HepG2 (cell line): ENCODE measurements around the gene RNLS. TPM values are rescaled to one million over a fixed set of nuclear protein-coding genes. Genes with fewer than 3 reads are reported as not detected.

ENCODE experiments used
- ATAC-seq: fragments of 200-7000 bp; cut with Tn5 transposase; 3 replicates; pipeline ENCODE4 v1.9.1; 2020; ENCODE audit warnings: mild to moderate bottlenecking, moderate library complexity
- BruUV-seq: library from RNA; stranded (reverse); fragments of 400-500 nt; replicated peaks from 2 replicates; lab custom pipeline; 2021; lab: Mats Ljungman, UMichigan
- CTCF ChIA-PET: fragments of 300-600 bp; formaldehyde crosslinking; extraction: SDS; loops from one replicate; lab custom pipeline; 2021; ENCODE audit warnings: low total read pairs, inconsistent platforms, low intra/inter-chr PET ratio; lab: Yijun Ruan, JAX
- POLR2A ChIA-PET: fragments of 350-600 bp; sonication (Branson Sonifier 250); formaldehyde crosslinking; loops from one replicate; lab custom pipeline; 2020; ENCODE audit warnings: antibody characterized with exemption, inconsistent platforms; lab: Yijun Ruan, JAX
- DNase-seq: peaks from one replicate; pipeline ENCODE4 v3.0.0-alpha.2; 2015; ENCODE audit warnings: low spot score
- FAIRE-seq: peaks from 3 replicates; lab custom pipeline; 2011; peaks lifted over from hg19 to GRCh38; lab: Jason Lieb, UNC
- H2AFZ ChIP-seq: one replicate; pipeline ENCODE4 v1.6.1; 2011; ENCODE audit warnings: low read length, inconsistent platforms
- H3K27ac ChIP-seq: fragments of 300-600 bp; 3 replicates; pipeline ENCODE4 v1.8.0; 2011; ENCODE audit warnings: mixed run types, mild to moderate bottlenecking, mixed read lengths, low read length, inconsistent platforms; ENCODE audit not compliant: insufficient read depth; ENCODE audit errors: extremely low read length
- H3K27me3 ChIP-seq, 2 experiments: fragments of 200-600 bp in 1 of 2; 2 replicates in 1 of 2; 3 replicates in 1 of 2; pipeline versions ENCODE4 v1.6.0 to v1.8.0; 2011; ENCODE audit warnings: low read length in 2 of 2, mild to moderate bottlenecking in 2 of 2, moderate library complexity in 2 of 2, inconsistent platforms in 1 of 2; ENCODE audit not compliant: insufficient read depth in 2 of 2, control insufficient read depth in 1 of 2
- H3K36me3 ChIP-seq, 2 experiments: fragments of 200-600 bp in 1 of 2; replicated peaks in 1 of 2; 2 replicates in 1 of 2; 3 replicates in 1 of 2; pipeline versions ENCODE4 v1.5.1 to v1.8.0; 2011; ENCODE audit warnings: low read length in 2 of 2, inconsistent platforms in 1 of 2; ENCODE audit not compliant: insufficient read depth in 2 of 2, control insufficient read depth in 1 of 2
- H3K4me1 ChIP-seq: 2 replicates; pipeline ENCODE4 v1.5.1; 2012; ENCODE audit warnings: low read length, inconsistent platforms; ENCODE audit not compliant: insufficient read depth
- H3K4me2 ChIP-seq: 2 replicates; pipeline ENCODE4 v1.6.0; 2011; ENCODE audit warnings: low read depth, low read length, inconsistent platforms
- H3K4me3 ChIP-seq, 3 experiments: fragments of 200-600 bp in 1 of 3; sonication (generic), shearing (Covaris generic) in 1 of 3; replicated peaks in 1 of 3; 2 replicates each; pipeline ENCODE4 v1.5.1; 2011 to 2016; ENCODE audit warnings: low read length in 3 of 3, inconsistent platforms in 2 of 3, low read depth in 2 of 3, mild to moderate bottlenecking in 2 of 3, control low read depth in 1 of 3, mixed read lengths in 1 of 3; ENCODE audit not compliant: insufficient read depth in 1 of 3
- H3K79me2 ChIP-seq: one replicate; pipeline ENCODE4 v1.6.1; 2011; ENCODE audit warnings: low read length, inconsistent platforms; ENCODE audit not compliant: insufficient read depth
- H3K9ac ChIP-seq: 2 replicates; pipeline ENCODE4 v1.6.0; 2011; ENCODE audit warnings: mild to moderate bottlenecking, low read depth, low read length, inconsistent platforms; ENCODE audit not compliant: insufficient read depth
- H3K9me3 ChIP-seq: 2 replicates; pipeline ENCODE4 v1.5.1; 2012; ENCODE audit warnings: mild to moderate bottlenecking, low read length
- H4K20me1 ChIP-seq: 2 replicates; pipeline ENCODE4 v1.6.0; 2011; ENCODE audit warnings: inconsistent platforms, mild to moderate bottlenecking, low read length, moderate library complexity; ENCODE audit not compliant: insufficient read depth
- IKZF4 ChIP-seq: sonication (generic); formaldehyde crosslinking; IDR thresholded peaks from 2 replicates; pipeline ENCODE4 v1.5.1; 2020; ENCODE audit warnings: borderline replicate concordance, mild to moderate bottlenecking, low read depth, missing genetic modification reagents; ENCODE audit errors: not compliant biosample characterization
- IRF2 ChIP-seq: IDR thresholded peaks from 2 replicates; pipeline ENCODE4 v1.6.1; 2018; ENCODE audit warnings: missing genetic modification reagents, missing compliant biosample characterization
- MAFK ChIP-seq, 2 experiments: IDR thresholded peaks in 1 of 2; conservative IDR thresholded peaks in 1 of 2; 2 replicates each; pipeline ENCODE4 v1.6.1; 2011; ENCODE audit warnings: improper control_type of control experiment in 2 of 2, low read length in 2 of 2
- NCOA5 ChIP-seq: sonication (generic); formaldehyde crosslinking; IDR thresholded peaks from 2 replicates; pipeline ENCODE4 v1.4.0; 2020; ENCODE audit warnings: missing genetic modification reagents
- NFATC3 ChIP-seq: sonication (generic); formaldehyde crosslinking; IDR thresholded peaks from 2 replicates; pipeline ENCODE4 v1.5.1; 2020; ENCODE audit warnings: mild to moderate bottlenecking, missing genetic modification reagents
- RARG ChIP-seq: sonication (generic); formaldehyde crosslinking; IDR thresholded peaks from 2 replicates; pipeline ENCODE4 v1.4.0; 2020; ENCODE audit warnings: low read depth, mild to moderate bottlenecking, missing genetic modification reagents
- SIN3A ChIP-seq: IDR thresholded peaks from 2 replicates; pipeline ENCODE4 v1.6.1; 2011; ENCODE audit warnings: low read depth, mild to moderate bottlenecking, control low read depth, low read length, borderline replicate concordance
- SMARCE1 ChIP-seq: fragments of 450-650 bp; IDR thresholded peaks from 2 replicates; pipeline ENCODE4 v1.6.1; 2017; ENCODE audit warnings: borderline replicate concordance
- TOE1 ChIP-seq: sonication (generic); formaldehyde crosslinking; IDR thresholded peaks from 2 replicates; pipeline ENCODE4 v1.4.0; 2020; ENCODE audit warnings: mild to moderate bottlenecking, missing genetic modification reagents
- ZBTB20 ChIP-seq: sonication (generic); formaldehyde crosslinking; IDR thresholded peaks from 2 replicates; pipeline ENCODE4 v1.8.1; 2023; ENCODE audit warnings: missing genetic modification reagents, low read depth, mild to moderate bottlenecking, borderline replicate concordance
- ZFYVE20 ChIP-seq: sonication (generic); formaldehyde crosslinking; IDR thresholded peaks from 2 replicates; pipeline ENCODE4 v1.8.0; 2023; ENCODE audit warnings: low read depth, mild to moderate bottlenecking, moderate library complexity, missing genetic modification reagents, borderline replicate concordance
- ZNF138 ChIP-seq: sonication (generic); formaldehyde crosslinking; IDR thresholded peaks from 2 replicates; pipeline ENCODE4 v1.5.0; 2020; ENCODE audit warnings: mild to moderate bottlenecking, low read depth, missing genetic modification reagents
- ZNF354B ChIP-seq: sonication (generic); formaldehyde crosslinking; IDR thresholded peaks from 2 replicates; pipeline ENCODE4 v1.8.0; 2022; ENCODE audit warnings: mild to moderate bottlenecking, missing genetic modification reagents
- ZNF570 ChIP-seq: sonication (generic); formaldehyde crosslinking; IDR thresholded peaks from 2 replicates; pipeline ENCODE4 v1.4.0; 2020; ENCODE audit warnings: mild to moderate bottlenecking, missing genetic modification reagents, borderline replicate concordance
- ZNF839 ChIP-seq: sonication (generic); formaldehyde crosslinking; IDR thresholded peaks from 2 replicates; pipeline ENCODE4 v1.4.0; 2020; ENCODE audit warnings: missing genetic modification reagents, mild to moderate bottlenecking, borderline replicate concordance
- WGBS: methylation state at CpG from one replicate; pipeline ENCODE4 v1.1.6; 2017; ENCODE audit warnings: low lambda C conversion rate; 5-methylcytosine and 5-hydroxymethylcytosine counted together
- in situ Hi-C: cut with HindIII; loops from 2 replicates; pipeline ENCODE4 v1.10.0; 2017; ENCODE audit warnings: low pct_unique_long_range_greater_than_20kb; ENCODE audit not compliant: extremely low pct_ligation_motif_present
- intact Hi-C: fragments of 100-400 bp; cut with micrococcal nuclease; formaldehyde crosslinking; loops from one replicate; pipeline ENCODE4 v1.10.0; 2022; ENCODE audit not compliant: unreplicated experiment
- polyA plus RNA-seq, 8 experiments: library from polyadenylated mRNA; depleted of rRNA in 3 of 8; stranded (reverse) in 7 of 8; unstranded in 1 of 8; fragments of >200 nt; fragmentation: Illumina TruSeq in 4 of 8; extraction: Trizol in 4 of 8; gene quantifications; 2 replicates each; pipeline versions ENCODE4 v1.2.1 to v1.2.3, GENCODE V29; 2011 to 2016; ENCODE audit warnings: low read depth in 4 of 8, missing spikeins in 1 of 8, mixed read lengths in 1 of 8; ENCODE audit not compliant: insufficient read depth in 1 of 8
- total RNA-seq, 5 experiments: library from RNA; depleted of rRNA; stranded (reverse); fragments of >200 nt; fragmentation: Illumina TruSeq; extraction: Trizol; gene quantifications; 2 replicates each; pipeline ENCODE4 v1.2.3, GENCODE V29; 2016; ENCODE audit warnings: low read depth in 1 of 5
- TF ChIP-seq, protein P1 (sequence below): sonication (generic); formaldehyde crosslinking; IDR thresholded peaks from 2 replicates; pipeline ENCODE4 v1.9.0; 2021; ENCODE audit warnings: missing genetic modification reagents, borderline replicate concordance

Gene RNLS
- total and polyA plus RNA-seq, 2 of the 13 experiments (the other 11 are each of a cell fraction or from before 2014, with no cell fraction given), result not detected

DNA sequence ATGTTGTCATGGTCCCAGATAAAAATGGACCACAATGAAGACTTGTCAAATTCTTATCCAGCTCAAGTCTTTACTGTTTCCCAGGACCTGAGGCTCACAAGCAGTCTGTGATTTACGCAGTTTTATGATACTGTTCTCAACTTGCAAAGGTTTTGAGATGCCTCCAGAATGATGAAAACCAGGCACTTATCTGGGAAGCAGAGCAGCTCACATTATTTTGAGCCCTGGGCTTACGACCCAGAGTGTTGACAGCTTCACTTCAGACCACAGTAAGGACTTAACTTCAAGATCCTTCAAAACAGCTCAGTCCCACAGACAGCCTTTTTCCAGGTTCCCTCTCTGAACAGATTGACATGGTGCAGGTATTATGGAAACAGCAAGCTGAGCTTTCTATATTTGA is 236.1 kb downstream of the RNLS start:
- no peak for FAIRE-seq
- POLR2A ChIA-PET, result no interaction called here
- H3K4me1 ChIP-seq, result peaks cover 8% of the 10 kb centered on the region; the same call in 1 of the 2 replicates
- H3K4me2 ChIP-seq, result no peak overlapping the region
- in situ Hi-C loops, result no loop called here
- intact Hi-C loops, result no loop called here
- no peak overlapping the region for H3K27ac ChIP-seq
- no peak for TF ChIP-seq ZBTB20 (CRISPR knock-in tag)
- no peak for TF ChIP-seq ZNF570 (CRISPR knock-in tag)
- TF ChIP-seq ZNF354B, result no peak
- no peak for TF ChIP-seq IKZF4 (CRISPR knock-in tag)
- TF ChIP-seq SIN3A, result no peak
- TF ChIP-seq SMARCE1, result no peak
- TF ChIP-seq, all 625 proteins: peak for 0
- no peaks in the 10 kb centered on the region for H3K27me3 ChIP-seq
- WGBS, result 33% methylated on average over 2 of the region's 2 CpGs
- H3K9me3 ChIP-seq, result no peaks in the 10 kb centered on the region
- ATAC-seq (no peak), DNase-seq (no peak)
- no peak overlapping the region for H3K9ac ChIP-seq
- no peaks in the 10 kb centered on the region for H3K36me3 ChIP-seq
- no peaks in the 10 kb centered on the region for H4K20me1 ChIP-seq
- H2AFZ ChIP-seq, result no peak overlapping the region
- CTCF ChIA-PET, result no interaction called here
- BruUV-seq, result no TSS peak
- H3K4me3 ChIP-seq, result no peak overlapping the region
- H3K79me2 ChIP-seq, result no peaks in the 10 kb centered on the region

GRCh38 chr10:88346144-88346977 is 236.8 kb downstream of the RNLS start:
- Histone ChIP-seq H3K27ac (no peak overlapping the region), H2AFZ (no peak overlapping the region), H3K9ac (no peak overlapping the region), H3K4me2 (no peak overlapping the region), H3K4me3 (no peak overlapping the region), H4K20me1 (no peaks in the 10 kb centered on the region), H3K79me2 (no peaks in the 10 kb centered on the region), H3K27me3 (no peaks in the 10 kb centered on the region), H3K4me1 (peaks cover 8% of the 10 kb centered on the region; the same call in 1 of the 2 replicates), H3K9me3 (no peaks in the 10 kb centered on the region), H3K36me3 (no peaks in the 10 kb centered on the region)
- ChIA-PET CTCF (no interaction called here), POLR2A (no interaction called here)
- peak; percentile 32 for DNase-seq
- in situ Hi-C loops, result no loop called here
- no peak; the same call in 2 of the 3 replicates for ATAC-seq
- intact Hi-C loops, result no loop called here
- BruUV-seq, result no TSS peak
- no peak for FAIRE-seq
- 20% methylated on average over 6 of the region's 6 CpGs for WGBS
- TF ChIP-seq, protein P1, sequence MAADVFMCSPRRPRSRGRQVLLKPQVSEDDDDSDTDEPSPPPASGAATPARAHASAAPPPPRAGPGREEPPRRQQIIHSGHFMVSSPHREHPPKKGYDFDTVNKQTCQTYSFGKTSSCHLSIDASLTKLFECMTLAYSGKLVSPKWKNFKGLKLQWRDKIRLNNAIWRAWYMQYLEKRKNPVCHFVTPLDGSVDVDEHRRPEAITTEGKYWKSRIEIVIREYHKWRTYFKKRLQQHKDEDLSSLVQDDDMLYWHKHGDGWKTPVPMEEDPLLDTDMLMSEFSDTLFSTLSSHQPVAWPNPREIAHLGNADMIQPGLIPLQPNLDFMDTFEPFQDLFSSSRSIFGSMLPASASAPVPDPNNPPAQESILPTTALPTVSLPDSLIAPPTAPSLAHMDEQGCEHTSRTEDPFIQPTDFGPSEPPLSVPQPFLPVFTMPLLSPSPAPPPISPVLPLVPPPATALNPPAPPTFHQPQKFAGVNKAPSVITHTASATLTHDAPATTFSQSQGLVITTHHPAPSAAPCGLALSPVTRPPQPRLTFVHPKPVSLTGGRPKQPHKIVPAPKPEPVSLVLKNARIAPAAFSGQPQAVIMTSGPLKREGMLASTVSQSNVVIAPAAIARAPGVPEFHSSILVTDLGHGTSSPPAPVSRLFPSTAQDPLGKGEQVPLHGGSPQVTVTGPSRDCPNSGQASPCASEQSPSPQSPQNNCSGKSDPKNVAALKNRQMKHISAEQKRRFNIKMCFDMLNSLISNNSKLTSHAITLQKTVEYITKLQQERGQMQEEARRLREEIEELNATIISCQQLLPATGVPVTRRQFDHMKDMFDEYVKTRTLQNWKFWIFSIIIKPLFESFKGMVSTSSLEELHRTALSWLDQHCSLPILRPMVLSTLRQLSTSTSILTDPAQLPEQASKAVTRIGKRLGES, result no peak
- TF ChIP-seq IRF2 (CRISPR knock-in tag) (no peak), MAFK (conservative IDR thresholded peaks at IDR 0.05 in 1 of 2, IDR thresholded peaks at IDR 0.05 in 1 of 2; ENCODE audit: low read length in 2 of 2) (peak; percentile 61 to 81; a peak in 3 of 4 replicates), TOE1 (CRISPR knock-in tag) (no peak), ZFYVE20 (CRISPR knock-in tag) (no peak), NCOA5 (CRISPR knock-in tag) (no peak), NFATC3 (CRISPR knock-in tag) (no peak), ZNF839 (CRISPR knock-in tag) (no peak), RARG (no peak), ZNF138 (CRISPR knock-in tag) (no peak)
